ENCODE results near the gene PAM.
"Not testable (repeated sequence)": the region's sequence is repeated elsewhere in the genome, so short reads cannot be mapped to it uniquely, and the experiment has no call there.

Gene PAM

GRCh38 chr5:102754767-102755431, at the start of gene PAM:
TSS of gene PAM (plus strand) at chr5:102755305. CDS start at chr5:102866196, 110,891 bp downstream.
- peak; percentile 72 for DNase-seq

DNA sequence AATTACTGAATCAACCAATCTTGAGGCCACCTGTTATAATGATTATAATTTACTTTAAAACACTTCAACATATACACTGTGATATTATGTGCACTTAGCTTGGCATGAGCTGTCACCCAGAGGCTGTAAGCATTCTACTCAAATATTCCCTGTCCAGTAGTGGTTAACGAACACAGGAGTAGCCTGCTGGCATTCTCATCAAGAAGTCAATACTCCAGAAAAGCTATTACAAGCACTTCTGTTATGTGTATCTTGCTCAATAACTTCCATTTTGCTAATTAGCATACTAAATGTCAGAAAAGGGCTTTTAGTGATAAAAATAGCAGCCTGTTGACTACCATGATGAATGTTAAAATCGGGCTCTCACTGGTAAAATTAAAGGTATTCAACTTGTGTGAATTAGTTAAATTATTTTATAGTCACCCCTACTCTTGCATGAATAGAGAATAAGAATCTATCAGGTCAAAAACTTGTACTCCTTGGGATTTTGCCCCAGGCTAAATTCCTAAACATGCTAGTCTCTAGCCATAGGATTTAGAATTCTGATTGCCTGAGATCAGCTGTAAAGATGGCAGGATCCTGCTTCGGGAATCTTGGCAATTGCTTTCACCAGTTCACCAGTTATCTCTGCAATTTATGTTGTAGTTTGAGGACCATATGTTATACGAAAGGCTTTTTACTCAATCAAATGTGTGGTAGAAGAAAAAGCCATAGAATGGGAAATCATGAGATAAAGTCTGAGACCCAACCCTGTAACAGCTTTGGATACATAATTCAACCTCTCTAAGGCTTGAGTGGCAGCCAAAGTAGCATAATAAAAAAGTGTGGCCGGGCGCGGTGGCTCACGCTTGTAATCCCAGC, 43.4 kb upstream of the PAM start:
- no peak for DNase-seq

- no peak for DNase-seq
These were observed 41.8 kb upstream of the PAM start for GRCh38 chr5:102713278-102713677.

GRCh38 chr5:102713682-102714231, 41.3 kb upstream of the PAM start:
- no peak for DNase-seq

- no peak for DNase-seq
These were observed 39.9 kb upstream of the PAM start for GRCh38 chr5:102715082-102715807.

DNA sequence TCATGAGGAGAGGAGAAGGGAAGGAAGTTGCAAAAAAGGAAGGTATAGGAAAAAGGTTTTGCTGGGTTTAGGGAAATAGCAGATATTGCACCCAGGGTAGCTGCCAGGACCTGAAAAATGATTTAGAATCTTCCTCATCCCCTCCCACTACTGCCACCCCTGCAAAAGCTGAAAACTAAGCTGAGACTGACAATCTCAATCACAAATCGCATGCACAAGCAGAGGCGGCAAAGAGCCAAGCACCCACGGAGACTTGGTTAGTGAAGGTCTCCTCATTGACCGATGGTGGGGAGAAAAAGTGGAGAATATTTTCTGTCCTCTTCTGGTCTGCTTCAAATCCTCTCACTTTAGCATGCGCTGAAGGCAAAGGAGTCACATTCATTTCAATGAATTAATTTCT, 39.1 kb upstream of the PAM start:
- DNase-seq, result no peak

- no peak for DNase-seq
These were observed 36.3 kb upstream of the PAM start for GRCh38 chr5:102718819-102719218.

DNA sequence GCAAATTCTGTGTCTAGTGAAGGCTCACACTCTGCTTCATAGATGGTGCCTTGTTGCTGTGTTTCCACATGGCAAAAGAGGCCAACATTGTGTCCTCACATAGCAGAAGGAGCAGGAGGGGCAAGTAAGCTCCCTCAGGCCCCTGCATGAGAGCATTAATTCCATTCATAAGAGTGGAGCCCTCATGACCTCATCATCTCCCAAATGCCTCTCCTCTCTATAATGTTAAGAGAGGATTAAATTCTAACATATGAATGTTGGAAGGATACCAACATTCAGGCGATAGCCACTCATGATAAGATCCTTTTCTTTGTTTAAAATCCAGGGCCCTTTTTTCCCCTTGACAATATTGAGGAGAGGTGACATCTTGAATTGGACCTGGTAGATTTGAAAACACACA, 35.2 kb upstream of the PAM start:
- DNase-seq, result no peak

- no peak for DNase-seq
These were observed 34.1 kb upstream of the PAM start for GRCh38 chr5:102720969-102721368.

GRCh38 chr5:102722931-102723330, 32.2 kb upstream of the PAM start:
- DNase-seq, result no peak

- DNase-seq, result no peak
These were observed 23.4 kb upstream of the PAM start for GRCh38 chr5:102731693-102732092.

- DNase-seq, result no peak
These were observed 21.6 kb upstream of the PAM start for GRCh38 chr5:102733534-102733933.

- DNase-seq, result no peak
These were observed 17.9 kb upstream of the PAM start for GRCh38 chr5:102737161-102737560.

DNA sequence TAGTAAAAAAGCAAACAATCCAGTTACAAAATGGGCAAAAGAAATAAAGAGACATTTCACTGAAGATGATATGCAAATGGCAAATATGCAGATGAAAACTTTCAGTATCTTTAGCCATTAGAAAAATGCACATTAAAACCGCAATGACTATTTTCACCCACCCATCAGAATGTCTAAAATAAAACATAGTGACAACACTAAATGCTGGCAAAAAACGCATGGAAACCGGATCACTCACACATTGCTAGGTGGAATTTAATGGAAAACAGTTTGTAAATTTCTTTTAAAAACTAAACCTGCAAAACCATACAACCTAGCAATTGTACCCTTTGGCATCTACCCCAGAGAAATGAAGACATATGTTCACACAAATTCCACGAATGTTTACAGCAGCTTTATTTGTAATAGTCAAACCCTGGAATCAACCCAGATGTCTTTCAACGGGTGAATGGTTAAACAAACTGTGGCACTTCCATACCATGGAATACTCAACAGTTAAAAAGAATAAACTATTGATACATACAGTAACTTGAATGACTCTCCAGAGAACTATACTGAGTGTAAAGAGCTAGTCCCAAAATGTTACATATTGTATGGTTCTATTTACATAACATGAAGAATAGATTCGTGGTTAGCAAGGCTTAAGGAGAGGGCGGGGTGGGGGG, 17.2 kb upstream of the PAM start:
- DNase-seq, result no peak

DNA sequence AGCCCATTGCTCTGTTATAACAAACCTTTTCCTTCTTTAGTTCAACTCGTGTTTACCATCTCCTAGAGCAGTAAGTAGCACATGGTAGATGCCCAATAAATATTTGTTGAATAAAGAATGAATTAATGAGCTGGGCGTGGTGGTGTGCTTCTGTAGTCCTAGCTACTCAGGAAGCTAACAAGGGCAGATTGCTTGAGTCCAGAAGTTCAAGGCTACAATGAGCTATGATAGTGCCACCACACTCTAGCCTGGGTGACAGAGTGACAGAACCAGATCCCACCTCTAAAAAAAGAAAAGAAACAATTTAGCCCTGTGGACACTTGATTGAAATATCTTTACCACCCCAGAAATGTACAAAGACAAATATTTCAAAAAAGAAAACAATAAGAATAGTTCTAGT, 14.6 kb upstream of the PAM start:
- DNase-seq, result no peak

GRCh38 chr5:102742215-102742614, 12.9 kb upstream of the PAM start:
- DNase-seq, result no peak

DNA sequence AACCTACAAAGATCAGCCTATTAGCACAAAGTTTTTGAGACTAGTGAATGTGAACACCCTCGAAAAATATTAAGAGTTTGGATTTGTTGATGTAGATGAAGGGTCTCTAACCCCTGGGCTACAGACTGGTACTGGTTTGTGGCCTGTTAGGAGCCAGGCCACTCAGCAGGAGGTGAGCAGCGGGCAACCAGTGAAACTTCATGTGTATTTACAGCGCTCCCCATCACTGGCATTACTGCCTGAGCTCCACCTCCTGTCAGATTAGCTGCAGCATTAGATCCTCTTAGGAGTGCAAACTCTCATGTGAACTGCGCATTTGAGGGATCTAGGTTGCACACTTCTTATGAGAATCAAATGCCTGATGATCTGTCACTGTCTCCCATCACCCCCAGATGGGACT, 11.2 kb upstream of the PAM start:
- no peak for DNase-seq

DNA sequence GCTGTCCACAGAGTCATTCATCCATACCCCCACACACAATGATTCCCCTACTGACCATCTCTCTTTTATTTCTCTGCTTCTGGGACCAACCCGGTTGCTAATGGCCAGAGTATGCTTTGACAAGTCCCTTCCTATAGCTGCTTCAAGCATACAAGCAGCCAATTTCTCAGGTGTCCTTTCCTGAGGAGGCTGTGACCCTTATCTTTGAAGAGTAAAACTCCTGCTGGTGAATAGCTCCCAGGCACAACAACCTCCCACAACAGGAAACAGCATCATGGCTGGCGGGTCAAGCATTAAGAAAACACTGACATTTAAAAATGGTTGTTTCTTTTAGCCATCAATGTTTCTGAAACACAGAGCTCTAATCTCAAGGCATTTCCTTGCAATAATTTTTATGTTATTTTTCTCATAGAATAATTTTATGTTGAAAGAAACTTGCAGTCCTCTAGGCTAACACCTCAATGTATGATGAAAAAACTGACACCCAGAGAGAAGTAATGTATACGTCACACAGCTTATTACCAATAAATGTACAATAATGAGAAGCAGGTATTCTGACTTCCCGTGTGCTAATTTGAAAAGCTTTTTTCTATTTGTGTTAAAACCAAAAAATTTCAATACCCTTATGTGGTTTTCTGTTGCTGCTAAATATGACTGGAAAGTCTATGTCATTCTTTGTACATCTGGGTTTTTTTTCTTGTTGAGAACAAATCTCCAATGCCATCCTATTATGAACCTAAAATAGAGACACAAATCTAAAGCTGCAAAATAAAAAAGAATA, 7.5 kb upstream of the PAM start:
- DNase-seq, result no peak

DNA sequence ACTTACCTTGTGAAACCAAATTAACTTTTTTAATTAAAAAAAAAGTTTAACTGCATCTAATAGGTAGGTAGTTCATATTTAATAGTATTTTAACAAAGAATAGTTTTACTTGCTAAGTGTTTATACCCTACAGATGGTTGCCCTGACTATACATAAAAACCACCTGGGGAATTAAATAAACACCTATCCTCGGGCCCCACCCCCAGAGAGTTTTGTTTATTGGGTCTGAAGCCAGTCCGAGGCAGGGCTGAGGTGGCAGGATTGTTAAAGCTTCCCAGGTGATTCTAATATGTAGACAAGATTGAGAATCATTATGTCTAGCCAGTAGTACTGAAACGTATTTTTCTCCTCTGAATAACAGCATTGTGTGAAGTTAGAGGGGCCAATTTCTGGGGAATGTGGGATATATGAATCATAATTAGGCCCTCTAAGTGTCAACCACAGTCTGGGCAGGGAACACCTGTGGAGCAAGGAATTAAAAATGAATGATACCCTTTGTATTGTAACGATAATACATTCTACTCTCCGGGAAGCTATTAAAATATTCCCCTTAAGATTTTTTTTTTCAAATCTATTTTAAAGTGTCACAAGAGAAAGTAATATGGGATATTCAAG, 5.6 kb upstream of the PAM start:
- DNase-seq, result no peak

- DNase-seq, result no peak
These were observed 4.8 kb upstream of the PAM start for GRCh38 chr5:102750151-102750834.

DNA sequence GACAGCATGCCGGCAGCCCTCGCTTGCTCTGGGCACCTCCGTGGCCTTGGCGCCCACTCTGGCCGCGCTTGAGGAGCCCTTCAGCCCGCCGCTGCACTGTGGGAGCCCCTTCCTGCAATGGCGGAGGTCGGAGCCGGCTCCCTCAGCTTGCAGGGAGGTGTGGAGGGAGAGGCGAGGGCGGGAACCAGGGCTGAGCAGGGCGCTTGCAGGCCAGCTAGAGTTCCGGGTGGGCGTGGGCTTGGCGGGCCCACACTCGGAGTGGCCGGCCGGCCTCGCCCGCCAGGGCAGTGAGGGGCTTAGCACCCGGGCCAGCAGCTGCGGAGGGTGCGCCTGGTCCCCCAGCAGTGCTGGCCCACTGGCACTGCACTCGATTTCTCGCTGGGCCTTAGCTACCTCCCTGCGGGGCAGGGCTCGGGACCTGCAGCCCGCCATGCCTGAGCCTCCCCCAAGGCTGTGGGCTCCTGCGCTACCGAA, 3.2 kb upstream of the PAM start:
- not testable (repeated sequence) for DNase-seq
